Measurements from ENCODE around the gene KDM1B. TPM values are rescaled to one million over a fixed set of nuclear protein-coding genes. Genes with fewer than 3 reads are reported as not detected.
"Not testable (repeated sequence)": the region's sequence is repeated elsewhere in the genome, so short reads cannot be mapped to it uniquely, and the experiment has no call there.

The KDM1B gene
- total and polyA plus RNA-seq, 2 of the 8 experiments (the other 6 are each of a cell fraction or from before 2014, with no cell fraction given), result 3.7 to 7.5 TPM

DNA sequence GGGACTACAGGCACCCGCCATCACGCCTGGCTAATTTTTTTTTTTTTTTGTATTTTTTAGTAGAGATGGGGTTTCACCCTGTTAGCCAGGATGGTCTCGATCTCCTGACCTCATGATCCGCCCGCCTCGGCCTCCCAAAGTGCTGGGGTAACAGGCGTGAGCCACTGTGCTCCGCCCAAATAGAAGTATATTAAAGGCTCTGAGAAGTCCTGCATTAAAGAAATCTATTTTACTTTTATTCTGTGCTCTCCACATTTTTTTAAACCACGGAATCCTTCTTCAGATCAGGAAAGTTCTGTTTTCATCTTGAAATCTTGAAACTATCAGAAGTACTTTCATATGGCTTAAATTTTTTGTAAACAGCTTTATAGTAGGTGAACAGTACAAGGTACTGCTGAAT, 53.6 kb downstream of the KDM1B start:
- H3K79me1 ChIP-seq (ENCODE audit: low read depth, low read length); H3K23me2 ChIP-seq (ENCODE audit: low read depth, low read length); H3K23ac ChIP-seq (ENCODE audit: insufficient read length); H3K4me3 ChIP-seq (ENCODE audit: extremely low read depth in 1 of 4, insufficient read depth in 2 of 4, low read depth in 3 of 4, low read length in 4 of 4); DNase-seq (ENCODE audit: low read depth in 1 of 2, low spot score in 2 of 2); H3K4me1 ChIP-seq (replicated peaks in 1 of 4; ENCODE audit: control insufficient read depth in 3 of 4, insufficient read depth in 4 of 4, low read length in 3 of 4); H3K14ac ChIP-seq (ENCODE audit: insufficient read length); H2AFZ ChIP-seq (ENCODE audit: low read length); FAIRE-seq; H2AK5ac ChIP-seq (ENCODE audit: low read depth, low read length); H2BK12ac ChIP-seq (ENCODE audit: low read depth, low read length); H3K56ac ChIP-seq (replicated peaks; ENCODE audit: insufficient read length, low read depth, low read length); H3K9me3 ChIP-seq (ENCODE audit: insufficient read depth in 2 of 2, low read depth in 1 of 2, low read length in 1 of 2); H4K91ac ChIP-seq (replicated peaks; ENCODE audit: insufficient read length, low read length); H4K20me1 ChIP-seq (replicated peaks in 1 of 2; ENCODE audit: control insufficient read depth in 1 of 2, insufficient read depth in 2 of 2, low read length in 2 of 2); H3K27ac ChIP-seq (ENCODE audit: low read depth, low read length); H2BK120ac ChIP-seq (replicated peaks; ENCODE audit: low read depth, low read length); H2BK15ac ChIP-seq (ENCODE audit: low read length); H3K9ac ChIP-seq (replicated peaks in 1 of 4; ENCODE audit: extremely low read depth in 1 of 4, low read depth in 3 of 4, low read length in 3 of 4); H3K18ac ChIP-seq (ENCODE audit: extremely low read depth, low read length); H3K4me2 ChIP-seq (ENCODE audit: insufficient read depth in 1 of 2, low read depth in 2 of 2, low read length in 2 of 2); H4K8ac ChIP-seq (ENCODE audit: extremely low read depth, insufficient read depth, low read length); H3K79me2 ChIP-seq (ENCODE audit: control insufficient read depth in 1 of 2, insufficient read depth in 2 of 2, low read length in 2 of 2); H3K36me3 ChIP-seq (ENCODE audit: control insufficient read depth in 2 of 4, insufficient read depth in 4 of 4, low read length in 3 of 4); H3K27me3 ChIP-seq (replicated peaks in 1 of 4; ENCODE audit: control insufficient read depth in 3 of 4, extremely low read depth in 1 of 4, insufficient read depth in 3 of 4, low read length in 3 of 4); H3K4ac ChIP-seq (replicated peaks; ENCODE audit: insufficient read length, low read depth, low read length); H2BK20ac ChIP-seq (ENCODE audit: low read length); H2BK5ac ChIP-seq (ENCODE audit: low read depth, low read length); H4K5ac ChIP-seq (ENCODE audit: insufficient read length, low read depth, low read length): not testable (repeated sequence)
- 99% methylated on average over 6 of the region's 9 CpGs; no CpG with 5 or more reads in 1 of the 2 experiments for WGBS, 2 experiments (ENCODE audit: extremely low coverage in 1 of 2, insufficient coverage in 1 of 2, insufficient read length in 1 of 2, insufficient replicate concordance in 2 of 2, low coverage in 1 of 2, low lambda C conversion rate in 2 of 2, missing lambda C conversion rate in 1 of 2)
- ChIA-PET CTCF (ENCODE audit: partially characterized antibody) (interaction anchor here (1.6 to 2.2 kb wide), 2 partner anchors 8 to 87 kb away, joined by 4 to 11 read pairs; partner anchors contain the start of gene NHLRC1), POLR2A (ENCODE audit: partially characterized antibody) (interaction anchor here (1.2 to 1.6 kb wide), 2 partner anchors 13 to 15 kb away, joined by 3 to 4 read pairs; no protein-coding TSS in a partner anchor)
